Left lung (tissue), 10 donors: Measurements from ENCODE around the gene GLA. TPM values are rescaled to one million over a fixed set of nuclear protein-coding genes. Genes with fewer than 3 reads are reported as not detected.
A peak's percentile ranks its signal among the peaks of the same experiment; 100 is the strongest.

Source experiments
- ATAC-seq: fragments of 200-7000 bp; cut with Tn5 transposase; one replicate; pipeline ENCODE4 v1.9.1; 2020; ENCODE audit warnings: moderate library complexity
- DNase-seq, 4 donors: peaks; one replicate each; pipeline ENCODE4 v3.0.0-alpha.2; 2013 to 2020
- H3K27ac ChIP-seq, 2 donors: fragments of 200-600 bp; sonication (generic) in 1 of 2; one replicate each; pipeline versions ENCODE4 v1.5.0 to v1.8.0; 2020 to 2021
- H3K27me3 ChIP-seq, 2 donors: fragments of 200-600 bp; sonication (generic) in 1 of 2; one replicate each; pipeline versions ENCODE4 v1.5.0 to v1.8.0; 2020 to 2021
- H3K36me3 ChIP-seq, 2 donors: fragments of 200-600 bp; sonication (generic) in 1 of 2; one replicate each; pipeline versions ENCODE4 v1.5.0 to v1.8.0; 2020 to 2021
- H3K4me1 ChIP-seq, 2 donors: fragments of 200-600 bp; one replicate each; pipeline ENCODE4 v1.8.0; 2021
- H3K4me3 ChIP-seq, 2 donors: fragments of 200-600 bp; sonication (generic) in 1 of 2; one replicate each; pipeline versions ENCODE4 v1.5.0 to v1.8.0; 2020 to 2021; ENCODE audit warnings: mild to moderate bottlenecking in 1 of 2
- H3K9me3 ChIP-seq, 2 donors: fragments of 200-600 bp; sonication (generic) in 1 of 2; one replicate each; pipeline versions ENCODE4 v1.5.0 to v1.8.0; 2020 to 2021
- intact Hi-C, 2 donors: fragments of 100-400 bp; cut with DNase I; formaldehyde crosslinking; loops; one replicate each; pipeline versions ENCODE4 v1.11.2 to v1.14.2; 2022
- polyA plus RNA-seq, 6 donors: library from polyadenylated mRNA; unstranded; fragments of 120-200 nt; gene quantifications; one replicate each; pipeline ENCODE4 v1.2.1, GENCODE V29; 2013; ENCODE audit not compliant: insufficient read length in 6 of 6
- total RNA-seq, 2 donors: library from RNA; stranded (reverse); fragmentation: NEBNext Ultra II Directional; extraction: Animal tissue kit (Norgen Biotek cat#: 25700); gene quantifications; one replicate each; pipeline ENCODE4 v1.2.1, GENCODE V29; 2021
- TF ChIP-seq, protein P1 (sequence below), 2 donors: fragments of 200-600 bp; sonication (generic) in 1 of 2; IDR thresholded peaks; one replicate each; pipeline versions ENCODE4 v1.5.0 to v1.8.0; 2021; ENCODE audit warnings: antibody characterized with exemption in 2 of 2
- donor health status: DM: no; HTN: yes; CAD: no.
- donor health status: DM: no; HTN: no; CAD: no.

Gene GLA
- total and polyA plus RNA-seq, 8 donors: 26.2 to 57.7 (median 28.7) TPM

DNA sequence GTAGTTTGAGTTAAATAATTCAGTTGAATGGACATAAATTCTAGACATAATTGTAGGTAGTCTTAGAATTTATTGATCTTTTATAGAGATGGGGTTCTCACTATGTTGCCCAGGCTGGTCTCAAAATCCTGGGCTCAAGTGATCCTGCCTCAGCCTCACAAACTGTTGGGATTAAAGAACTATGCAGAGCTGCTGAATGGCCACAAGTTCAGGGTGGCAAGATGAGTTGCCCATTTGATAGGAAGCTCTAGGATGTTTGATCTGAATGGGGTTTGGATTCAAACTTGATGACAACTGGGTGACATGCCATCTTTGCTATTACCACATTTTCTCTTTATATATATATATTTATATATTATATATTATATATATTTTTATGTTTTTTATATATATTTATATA is 13.4 kb downstream of the GLA start:
- ATAC-seq (no peak), DNase-seq (no peak)
- Histone ChIP-seq H3K36me3 (peaks cover 0 to 34% of the 10 kb centered on the region in 2 donors), H3K9me3 (no peaks in the 10 kb centered on the region), H3K4me1 (peaks cover 0 to 22% of the 10 kb centered on the region in 2 donors), H3K4me3 (no peak overlapping the region), H3K27me3 (no peaks in the 10 kb centered on the region), H3K27ac (no peak overlapping the region)
- intact Hi-C loops: no loop called here
- TF ChIP-seq, protein P1, sequence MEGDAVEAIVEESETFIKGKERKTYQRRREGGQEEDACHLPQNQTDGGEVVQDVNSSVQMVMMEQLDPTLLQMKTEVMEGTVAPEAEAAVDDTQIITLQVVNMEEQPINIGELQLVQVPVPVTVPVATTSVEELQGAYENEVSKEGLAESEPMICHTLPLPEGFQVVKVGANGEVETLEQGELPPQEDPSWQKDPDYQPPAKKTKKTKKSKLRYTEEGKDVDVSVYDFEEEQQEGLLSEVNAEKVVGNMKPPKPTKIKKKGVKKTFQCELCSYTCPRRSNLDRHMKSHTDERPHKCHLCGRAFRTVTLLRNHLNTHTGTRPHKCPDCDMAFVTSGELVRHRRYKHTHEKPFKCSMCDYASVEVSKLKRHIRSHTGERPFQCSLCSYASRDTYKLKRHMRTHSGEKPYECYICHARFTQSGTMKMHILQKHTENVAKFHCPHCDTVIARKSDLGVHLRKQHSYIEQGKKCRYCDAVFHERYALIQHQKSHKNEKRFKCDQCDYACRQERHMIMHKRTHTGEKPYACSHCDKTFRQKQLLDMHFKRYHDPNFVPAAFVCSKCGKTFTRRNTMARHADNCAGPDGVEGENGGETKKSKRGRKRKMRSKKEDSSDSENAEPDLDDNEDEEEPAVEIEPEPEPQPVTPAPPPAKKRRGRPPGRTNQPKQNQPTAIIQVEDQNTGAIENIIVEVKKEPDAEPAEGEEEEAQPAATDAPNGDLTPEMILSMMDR (IDR thresholded peaks at IDR 0.05): no peak

DNA sequence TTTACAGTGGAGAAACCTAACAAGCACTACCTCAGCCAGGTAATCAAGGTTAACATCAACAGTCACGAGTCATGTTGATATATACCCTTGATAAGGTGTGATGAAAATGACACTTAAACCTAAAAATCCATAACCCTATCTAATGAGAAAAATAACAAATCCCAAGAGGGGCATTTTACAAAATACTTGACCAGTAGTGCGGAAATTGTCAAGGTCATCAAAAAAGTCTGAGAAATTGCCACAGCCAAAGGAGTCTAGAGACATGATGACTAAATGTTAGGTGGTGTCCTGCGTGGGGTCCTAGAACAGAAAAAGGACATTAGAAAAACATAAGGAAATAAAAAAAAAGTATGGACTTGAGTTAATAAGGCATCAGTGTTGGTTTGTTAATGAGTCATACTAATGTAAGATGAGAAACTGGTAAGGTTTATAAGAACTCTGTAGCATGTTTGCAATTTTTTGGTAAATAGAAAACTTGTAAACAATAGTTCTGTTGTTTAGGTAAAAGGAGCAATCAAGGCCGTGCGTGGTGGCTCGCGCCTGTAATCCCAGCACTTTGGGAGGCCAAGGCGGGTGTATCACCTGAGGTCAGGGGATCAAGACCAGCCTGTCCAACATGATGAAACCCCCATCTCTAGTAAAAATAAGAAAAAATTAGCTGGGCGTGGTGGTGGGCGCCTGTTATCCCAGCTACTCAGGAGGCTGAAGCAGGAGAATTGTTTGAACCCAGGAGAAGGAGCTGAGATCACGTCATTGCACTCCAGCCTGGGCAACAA is 14.0 kb downstream of the GLA start:
- DNase-seq (no peak), ATAC-seq (no peak)
- Histone ChIP-seq H3K36me3 (peaks cover 0 to 34% of the 10 kb centered on the region in 2 donors), H3K4me1 (peaks cover 0 to 22% of the 10 kb centered on the region in 2 donors), H3K27me3 (no peaks in the 10 kb centered on the region), H3K4me3 (no peak overlapping the region), H3K27ac (no peak overlapping the region), H3K9me3 (no peaks in the 10 kb centered on the region)
- TF ChIP-seq, protein P1 (IDR thresholded peaks at IDR 0.05): no peak
- intact Hi-C loops: no loop called here

GRCh38 chrX:101391831-101392230 is 15.9 kb downstream of the GLA start:
- TF ChIP-seq, protein P1 (IDR thresholded peaks at IDR 0.05): no peak
- Histone ChIP-seq H3K4me1 (peaks cover 0 to 22% of the 10 kb centered on the region in 2 donors), H3K27ac (peak overlapping the region in 1 of 2 donors; percentile 78), H3K27me3 (no peaks in the 10 kb centered on the region), H3K36me3 (peaks cover 0 to 32% of the 10 kb centered on the region in 2 donors), H3K9me3 (no peaks in the 10 kb centered on the region), H3K4me3 (peak overlapping the region; percentile 45 to 48)
- no peak for DNase-seq
- no peak for ATAC-seq
- intact Hi-C loops: no loop called here

DNA sequence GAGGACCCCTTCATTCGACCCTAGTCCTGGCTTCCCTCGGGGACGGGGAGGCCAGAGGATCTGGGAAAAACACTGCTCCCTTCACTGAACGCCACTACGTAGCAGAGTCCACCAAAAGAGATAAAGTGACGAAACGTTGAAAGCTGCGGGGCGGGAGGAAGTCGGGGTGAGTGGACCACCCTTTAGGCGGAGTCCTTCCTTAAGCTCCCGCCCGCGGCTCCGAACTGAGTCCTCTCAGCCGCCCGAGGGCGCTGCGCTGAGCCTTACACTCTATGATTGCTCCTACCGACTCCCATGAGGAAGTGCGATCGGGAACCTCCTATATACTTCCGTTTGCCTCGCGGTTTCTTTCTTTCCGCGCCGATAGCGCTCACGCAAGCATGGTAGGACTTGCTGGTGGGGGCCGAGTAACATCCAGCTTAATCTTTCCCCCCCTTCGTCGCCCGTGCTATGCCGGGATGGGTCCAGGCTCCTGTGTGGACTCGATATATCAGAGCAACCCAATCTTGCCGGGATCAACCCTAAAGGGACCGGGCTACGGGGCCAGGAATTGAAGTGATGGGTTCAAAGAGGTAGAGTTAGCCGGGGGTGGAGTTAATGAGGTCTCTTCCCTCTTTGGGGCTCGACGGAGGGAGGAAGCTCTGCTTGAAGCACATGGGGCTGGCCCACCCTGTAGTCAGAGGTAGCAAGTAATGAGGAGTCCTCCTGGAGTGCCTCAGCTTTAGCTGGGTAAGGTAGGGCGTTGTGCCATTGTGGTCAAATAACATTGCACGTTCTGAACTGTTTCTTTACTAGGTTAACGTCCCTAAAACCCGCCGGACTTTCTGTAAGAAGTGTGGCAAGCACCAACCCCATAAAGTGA is 16.8 kb downstream of the GLA start, which contains the start of gene RPL36A:
TSS of gene RPL36A (plus strand) at position 348 of the 862 bp plus-strand sequence. CDS start at position 381, 33 bp downstream.
- Histone ChIP-seq H3K27ac (peak within 1 kb of the TSS; percentile 59 to 78), H3K4me1 (peaks cover 0 to 22% of the 10 kb centered on the region in 2 donors), H3K36me3 (peaks cover 0 to 22% of the 10 kb centered on the region in 2 donors), H3K4me3 (peak within 1 kb of the TSS; percentile 45 to 48), H3K27me3 (no peaks in the 10 kb centered on the region), H3K9me3 (no peaks in the 10 kb centered on the region)
- peak; percentile 77 to 93 (median 90) for DNase-seq
- TF ChIP-seq, protein P1 (IDR thresholded peaks at IDR 0.05): peak; percentile 42 to 65
- intact Hi-C loops: no loop called here
- ATAC-seq: peak; percentile 99

- Histone ChIP-seq H3K36me3 (peaks cover 0 to 14% of the 10 kb centered on the region in 2 donors), H3K27ac (no peak overlapping the region), H3K9me3 (no peaks in the 10 kb centered on the region), H3K27me3 (no peaks in the 10 kb centered on the region), H3K4me3 (no peak overlapping the region), H3K4me1 (peaks cover 0 to 15% of the 10 kb centered on the region in 2 donors)
- ATAC-seq (no peak), DNase-seq (no peak)
- intact Hi-C loops: no loop called here
- TF ChIP-seq, protein P1 (IDR thresholded peaks at IDR 0.05): no peak
These were observed 19.1 kb downstream of the GLA start for GRCh38 chrX:101388604-101389003.
